Measurements from ENCODE around the gene MGAT4A. TPM values are rescaled to one million over a fixed set of nuclear protein-coding genes. Genes with fewer than 3 reads are reported as not detected.

The MGAT4A gene
- total and polyA plus RNA-seq, 9 donors: 3.9 to 14.7 (median 12.6) TPM

- 91 to 96% (median 94%) methylated on average over 13 of the region's 13 CpGs for WGBS, 3 donors
- no peaks in the 10 kb centered on the region for H3K4me1 ChIP-seq (ENCODE audit: insufficient read depth)
- intact Hi-C loops (cut with DNase I): no loop called here
- H3K4me3 ChIP-seq: no peak overlapping the region
- no peak for TF ChIP-seq POLR2A (IDR thresholded peaks at IDR 0.05)
- TF ChIP-seq EP300 (IDR thresholded peaks at IDR 0.05): no peak
- no peak for TF ChIP-seq CTCF (IDR thresholded peaks at IDR 0.05)
- no peaks in the 10 kb centered on the region for H3K36me3 ChIP-seq
- no peaks in the 10 kb centered on the region for H3K9me3 ChIP-seq
- no peak for DNase-seq
- H3K27me3 ChIP-seq: no peaks in the 10 kb centered on the region
- H3K27ac ChIP-seq: no peak overlapping the region
These were observed 157.5 kb downstream of the MGAT4A start for GRCh38 chr2:98573426-98573825.

GRCh38 chr2:98572676-98573075, 158.3 kb downstream of the MGAT4A start:
- intact Hi-C loops (cut with DNase I): no loop called here
- Histone ChIP-seq H3K27me3 (no peaks in the 10 kb centered on the region), H3K9me3 (no peaks in the 10 kb centered on the region), H3K36me3 (no peaks in the 10 kb centered on the region), H3K4me1 (ENCODE audit: insufficient read depth) (no peaks in the 10 kb centered on the region), H3K27ac (no peak overlapping the region), H3K4me3 (no peak overlapping the region)
- TF ChIP-seq EP300 (IDR thresholded peaks at IDR 0.05) (no peak), POLR2A (IDR thresholded peaks at IDR 0.05) (no peak), CTCF (IDR thresholded peaks at IDR 0.05) (no peak)
- peak in 1 of 5 donors; percentile 9 for DNase-seq
- WGBS, 3 donors: 71 to 74% (median 71%) methylated on average over 15 of the region's 15 CpGs

- no peaks in the 10 kb centered on the region for H3K36me3 ChIP-seq
- no peak overlapping the region for H3K4me3 ChIP-seq
- no peaks in the 10 kb centered on the region for H3K4me1 ChIP-seq (ENCODE audit: insufficient read depth)
- no peaks in the 10 kb centered on the region for H3K27me3 ChIP-seq
- WGBS, 3 donors: 53 to 66% (median 60%) methylated on average over 5 of the region's 5 CpGs
- TF ChIP-seq EP300 (IDR thresholded peaks at IDR 0.05) (no peak), CTCF (IDR thresholded peaks at IDR 0.05) (no peak), POLR2A (IDR thresholded peaks at IDR 0.05) (no peak)
- DNase-seq: no peak
- H3K27ac ChIP-seq: no peak overlapping the region
- no peaks in the 10 kb centered on the region for H3K9me3 ChIP-seq
- intact Hi-C loops (cut with DNase I): no loop called here
These were observed 158.7 kb downstream of the MGAT4A start for GRCh38 chr2:98572211-98572610.

- no peak for TF ChIP-seq CTCF (IDR thresholded peaks at IDR 0.05)
- TF ChIP-seq POLR2A (IDR thresholded peaks at IDR 0.05): no peak
- TF ChIP-seq EP300 (IDR thresholded peaks at IDR 0.05): no peak
- no peaks in the 10 kb centered on the region for H3K4me1 ChIP-seq (ENCODE audit: insufficient read depth)
- no peak overlapping the region for H3K27ac ChIP-seq
- 59 to 81% (median 73%) methylated on average over 9 of the region's 9 CpGs for WGBS, 3 donors
- intact Hi-C loops (cut with DNase I): no loop called here
- DNase-seq: no peak
- no peaks in the 10 kb centered on the region for H3K9me3 ChIP-seq
- H3K27me3 ChIP-seq: no peaks in the 10 kb centered on the region
- no peaks in the 10 kb centered on the region for H3K36me3 ChIP-seq
- no peak overlapping the region for H3K4me3 ChIP-seq
These were observed 159.1 kb downstream of the MGAT4A start for GRCh38 chr2:98571796-98572195.
